ENCODE measurements around the gene MAGEB4. TPM values are rescaled to one million over a fixed set of nuclear protein-coding genes. Genes with fewer than 3 reads are reported as not detected.
"Not testable (repeated sequence)": the region's sequence is repeated elsewhere in the genome, so short reads cannot be mapped to it uniquely, and the experiment has no call there.

Gene MAGEB4
- not detected for total RNA-seq

- ChIA-PET CTCF (no interaction called here), POLR2A (no interaction called here)
- no peak for DNase-seq
- Mint-ChIP-seq H3K27me3 (no peaks in the 10 kb centered on the region), H3K27ac (no peak within 1 kb of the TSS), H3K36me3 (ENCODE audit: low read depth) (no peaks in the 10 kb centered on the region), H3K9me3 (no peaks in the 10 kb centered on the region), H3K4me3 (no peak within 1 kb of the TSS), H3K4me1 (no peaks in the 10 kb centered on the region)
These were observed at the start of gene MAGEB4 for GRCh38 chrX:30241724-30242415. TSS of gene MAGEB4 (plus strand) at chrX:30242000. CDS start at chrX:30242136, 136 bp downstream.

GRCh38 chrX:30193910-30194309, 47.9 kb upstream of the MAGEB4 start:
- H3K27me3 Mint-ChIP-seq; H3K27ac Mint-ChIP-seq; H3K36me3 Mint-ChIP-seq (ENCODE audit: low read depth); H3K9me3 Mint-ChIP-seq; H3K4me3 Mint-ChIP-seq; DNase-seq; POLR2A ChIA-PET; H3K4me1 Mint-ChIP-seq; CTCF ChIA-PET: not testable (repeated sequence)

GRCh38 chrX:30196322-30196721, 45.5 kb upstream of the MAGEB4 start:
- DNase-seq: no peak
- Mint-ChIP-seq H3K4me1 (no peaks in the 10 kb centered on the region), H3K27ac (no peak overlapping the region), H3K9me3 (no peaks in the 10 kb centered on the region), H3K4me3 (no peak overlapping the region), H3K36me3 (ENCODE audit: low read depth) (no peaks in the 10 kb centered on the region), H3K27me3 (no peaks in the 10 kb centered on the region)
- CTCF ChIA-PET: no interaction called here
- POLR2A ChIA-PET: no interaction called here

- POLR2A ChIA-PET: no interaction called here
- Mint-ChIP-seq H3K27me3 (no peaks in the 10 kb centered on the region), H3K4me3 (no peak overlapping the region), H3K27ac (no peak overlapping the region), H3K36me3 (ENCODE audit: low read depth) (no peaks in the 10 kb centered on the region), H3K9me3 (no peaks in the 10 kb centered on the region), H3K4me1 (no peaks in the 10 kb centered on the region)
- no peak for DNase-seq
- CTCF ChIA-PET: no interaction called here
These were observed 29.6 kb upstream of the MAGEB4 start for GRCh38 chrX:30212172-30212571.

GRCh38 chrX:30215357-30215843, 26.4 kb upstream of the MAGEB4 start, which contains the start of gene MAGEB2:
TSS of gene MAGEB2 (plus strand) at chrX:30215563. CDS start at chrX:30218581, 3,018 bp downstream.
- Mint-ChIP-seq H3K9me3 (no peaks in the 10 kb centered on the region), H3K27me3 (no peaks in the 10 kb centered on the region), H3K27ac (no peak within 1 kb of the TSS), H3K4me3 (no peak within 1 kb of the TSS), H3K4me1 (no peaks in the 10 kb centered on the region), H3K36me3 (ENCODE audit: low read depth) (no peaks in the 10 kb centered on the region)
- ChIA-PET CTCF (no interaction called here), POLR2A (no interaction called here)
- DNase-seq: no peak

- H3K27ac Mint-ChIP-seq: no peak overlapping the region
- H3K4me1 Mint-ChIP-seq: no peaks in the 10 kb centered on the region
- ChIA-PET POLR2A (no interaction called here), CTCF (no interaction called here)
- H3K9me3 Mint-ChIP-seq: no peaks in the 10 kb centered on the region
- no peaks in the 10 kb centered on the region for H3K36me3 Mint-ChIP-seq (ENCODE audit: low read depth)
- no peak for DNase-seq
- H3K4me3 Mint-ChIP-seq: no peak overlapping the region
- no peaks in the 10 kb centered on the region for H3K27me3 Mint-ChIP-seq
These were observed 24.3 kb upstream of the MAGEB4 start for GRCh38 chrX:30217465-30217864.

- no peaks in the 10 kb centered on the region for H3K9me3 Mint-ChIP-seq
- ChIA-PET CTCF (no interaction called here), POLR2A (no interaction called here)
- H3K36me3 Mint-ChIP-seq (ENCODE audit: low read depth): no peaks in the 10 kb centered on the region
- DNase-seq: no peak
- H3K27me3 Mint-ChIP-seq: no peaks in the 10 kb centered on the region
- no peak overlapping the region for H3K4me3 Mint-ChIP-seq
- no peaks in the 10 kb centered on the region for H3K4me1 Mint-ChIP-seq
- H3K27ac Mint-ChIP-seq: no peak overlapping the region
These were observed 22.4 kb upstream of the MAGEB4 start for GRCh38 chrX:30219372-30219771.

- CTCF ChIA-PET: no interaction called here
These were observed 21.1 kb upstream of the MAGEB4 start for GRCh38 chrX:30220661-30221060.

GRCh38 chrX:30224536-30224935, 17.3 kb upstream of the MAGEB4 start:
- Mint-ChIP-seq H3K27ac (no peak overlapping the region), H3K4me3 (no peak overlapping the region), H3K9me3 (no peaks in the 10 kb centered on the region), H3K36me3 (ENCODE audit: low read depth) (no peaks in the 10 kb centered on the region), H3K27me3 (no peaks in the 10 kb centered on the region), H3K4me1 (no peaks in the 10 kb centered on the region)
- POLR2A ChIA-PET: no interaction called here
- CTCF ChIA-PET: no interaction called here
- DNase-seq: no peak

More at GRCh38 chrX:30220661-30221060, 21.1 kb upstream of the MAGEB4 start:
- Mint-ChIP-seq H3K27me3 (no peaks in the 10 kb centered on the region), H3K36me3 (ENCODE audit: low read depth) (no peaks in the 10 kb centered on the region), H3K9me3 (no peaks in the 10 kb centered on the region), H3K4me1 (no peaks in the 10 kb centered on the region), H3K4me3 (no peak overlapping the region), H3K27ac (no peak overlapping the region)
- POLR2A ChIA-PET: no interaction called here
- no peak for DNase-seq

GRCh38 chrX:30228526-30228925, 13.3 kb upstream of the MAGEB4 start:
- no peak for DNase-seq
- H3K9me3 Mint-ChIP-seq: no peaks in the 10 kb centered on the region
- no peaks in the 10 kb centered on the region for H3K4me1 Mint-ChIP-seq
- no peak overlapping the region for H3K4me3 Mint-ChIP-seq
- H3K27ac Mint-ChIP-seq: no peak overlapping the region
- H3K27me3 Mint-ChIP-seq: no peaks in the 10 kb centered on the region
- ChIA-PET POLR2A (no interaction called here), CTCF (no interaction called here)
- H3K36me3 Mint-ChIP-seq (ENCODE audit: low read depth): no peaks in the 10 kb centered on the region

- Mint-ChIP-seq H3K4me1 (no peaks in the 10 kb centered on the region), H3K4me3 (no peak within 1 kb of the TSS), H3K27me3 (no peaks in the 10 kb centered on the region), H3K27ac (no peak within 1 kb of the TSS), H3K9me3 (no peaks in the 10 kb centered on the region), H3K36me3 (ENCODE audit: low read depth) (no peaks in the 10 kb centered on the region)
- no peak for DNase-seq
- CTCF ChIA-PET: no interaction called here
- POLR2A ChIA-PET: no interaction called here
These were observed 11.4 kb upstream of the MAGEB4 start, which contains the start of gene MAGEB3 for GRCh38 chrX:30230395-30230794. TSS of gene MAGEB3 (plus strand) at chrX:30230657. CDS start at chrX:30235925, 5,268 bp downstream.

GRCh38 chrX:30246769-30247489, 5.1 kb downstream of the MAGEB4 start, which contains the start of gene MAGEB1:
TSS of gene MAGEB1 (plus strand) at chrX:30247146. CDS start at chrX:30250494, 3,348 bp downstream.
- Mint-ChIP-seq H3K4me3 (no peak within 1 kb of the TSS), H3K36me3 (ENCODE audit: low read depth) (no peaks in the 10 kb centered on the region), H3K9me3 (no peaks in the 10 kb centered on the region), H3K4me1 (no peaks in the 10 kb centered on the region), H3K27ac (no peak within 1 kb of the TSS), H3K27me3 (no peaks in the 10 kb centered on the region)
- CTCF ChIA-PET: no interaction called here
- POLR2A ChIA-PET: no interaction called here
- DNase-seq: no peak

- Mint-ChIP-seq H3K4me1 (no peaks in the 10 kb centered on the region), H3K9me3 (no peaks in the 10 kb centered on the region), H3K4me3 (no peak overlapping the region), H3K27me3 (no peaks in the 10 kb centered on the region), H3K27ac (no peak overlapping the region), H3K36me3 (ENCODE audit: low read depth) (no peaks in the 10 kb centered on the region)
- DNase-seq: no peak
- ChIA-PET POLR2A (no interaction called here), CTCF (no interaction called here)
These were observed 7.1 kb downstream of the MAGEB4 start for GRCh38 chrX:30248854-30249253.

GRCh38 chrX:30253257-30253656, 11.5 kb downstream of the MAGEB4 start:
- ChIA-PET POLR2A (no interaction called here), CTCF (no interaction called here)
- no peaks in the 10 kb centered on the region for H3K27me3 Mint-ChIP-seq
- H3K9me3 Mint-ChIP-seq: no peaks in the 10 kb centered on the region
- no peak overlapping the region for H3K27ac Mint-ChIP-seq
- no peaks in the 10 kb centered on the region for H3K36me3 Mint-ChIP-seq (ENCODE audit: low read depth)
- H3K4me3 Mint-ChIP-seq: no peak overlapping the region
- H3K4me1 Mint-ChIP-seq: no peaks in the 10 kb centered on the region
- DNase-seq: no peak
